Body of pancreas (tissue), 4 donors: ENCODE measurements around the gene PABPN1L.

Experiments
- POLR2A ChIP-seq, 3 donors: fragments of 450-650 bp; IDR thresholded peaks; one replicate each; pipeline ENCODE4 v1.6.1; 2016; ENCODE audit warnings: antibody characterized with exemption in 3 of 3, mild to moderate bottlenecking in 2 of 3
- TF ChIP-seq, protein P1 (sequence below), 7 experiments: fragments of 450-650 bp in 4 of 7; fragments of 200-600 bp in 3 of 7; sonication (generic) in 3 of 7; IDR thresholded peaks; one replicate each; pipeline ENCODE4 v1.5.1; 2016 to 2019; ENCODE audit warnings: antibody characterized with exemption in 7 of 7

DNA sequence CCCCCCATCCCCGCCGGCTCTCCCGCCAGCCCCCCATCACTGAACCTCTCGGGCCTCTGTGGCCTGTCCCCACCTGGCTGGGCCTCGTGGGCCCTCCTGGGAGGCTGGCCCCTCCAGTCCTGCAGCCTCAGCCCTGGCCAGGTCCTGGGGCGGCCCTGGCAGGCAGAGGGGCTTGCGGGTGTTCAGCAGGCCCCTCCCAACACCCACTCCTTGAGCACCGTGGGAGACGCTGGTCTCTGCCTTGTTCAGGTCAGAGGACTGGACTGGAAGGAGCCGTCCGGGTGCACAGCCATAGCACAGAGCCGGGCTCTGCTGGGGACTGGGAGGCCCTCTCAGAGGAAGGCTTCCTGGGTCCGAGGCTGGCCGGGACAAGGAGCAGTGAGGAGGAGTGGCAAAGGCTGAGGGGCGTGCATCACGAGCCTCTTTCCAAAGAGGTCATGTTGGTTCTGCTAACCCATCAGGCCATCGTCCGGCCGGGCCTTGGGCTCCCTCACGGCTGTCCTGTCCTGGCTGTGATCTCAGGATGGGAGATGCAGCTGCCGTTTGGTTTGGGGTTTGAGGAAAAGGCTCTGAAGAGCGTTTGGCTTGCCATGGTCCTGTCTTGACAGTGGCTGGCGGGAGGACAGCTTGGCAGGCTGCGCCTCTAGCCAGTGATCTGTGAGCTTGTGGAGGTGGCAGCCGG lies 6.3 kb upstream of the PABPN1L start:
- TF ChIP-seq POLR2A (IDR thresholded peaks at IDR 0.05), result no peak
- TF ChIP-seq, protein P1, sequence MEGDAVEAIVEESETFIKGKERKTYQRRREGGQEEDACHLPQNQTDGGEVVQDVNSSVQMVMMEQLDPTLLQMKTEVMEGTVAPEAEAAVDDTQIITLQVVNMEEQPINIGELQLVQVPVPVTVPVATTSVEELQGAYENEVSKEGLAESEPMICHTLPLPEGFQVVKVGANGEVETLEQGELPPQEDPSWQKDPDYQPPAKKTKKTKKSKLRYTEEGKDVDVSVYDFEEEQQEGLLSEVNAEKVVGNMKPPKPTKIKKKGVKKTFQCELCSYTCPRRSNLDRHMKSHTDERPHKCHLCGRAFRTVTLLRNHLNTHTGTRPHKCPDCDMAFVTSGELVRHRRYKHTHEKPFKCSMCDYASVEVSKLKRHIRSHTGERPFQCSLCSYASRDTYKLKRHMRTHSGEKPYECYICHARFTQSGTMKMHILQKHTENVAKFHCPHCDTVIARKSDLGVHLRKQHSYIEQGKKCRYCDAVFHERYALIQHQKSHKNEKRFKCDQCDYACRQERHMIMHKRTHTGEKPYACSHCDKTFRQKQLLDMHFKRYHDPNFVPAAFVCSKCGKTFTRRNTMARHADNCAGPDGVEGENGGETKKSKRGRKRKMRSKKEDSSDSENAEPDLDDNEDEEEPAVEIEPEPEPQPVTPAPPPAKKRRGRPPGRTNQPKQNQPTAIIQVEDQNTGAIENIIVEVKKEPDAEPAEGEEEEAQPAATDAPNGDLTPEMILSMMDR (IDR thresholded peaks at IDR 0.05), result no peak
